Measurements from ENCODE around the gene PPP1R14C.

GRCh38 chr6:150180517-150180916 is 37.7 kb downstream of the PPP1R14C start:
- TF ChIP-seq POLR2AphosphoS5 (IDR thresholded peaks at IDR 0.05; ENCODE audit: borderline replicate concordance, low read depth, low read length) (no peak), EZH2 (IDR thresholded peaks at IDR 0.05) (no peak), FOXP2 (optimal IDR thresholded peaks at IDR 0.05; ENCODE audit: control extremely low read depth, extremely low read length, insufficient read depth) (no peak)

Data from SK-N-MC (cell line).